Activated CD8-positive, alpha-beta T cell treated with anti-CD3 and anti-CD28 coated beads for 36 hours (primary cell): ENCODE results near the gene RAI1. TPM values are rescaled to one million over a fixed set of nuclear protein-coding genes. Genes with fewer than 3 reads are reported as not detected.

Experiments
- ATAC-seq: fragments of 200-7000 bp; cut with Tn5 transposase; one replicate; pipeline ENCODE4 v1.10.0; 2021; ENCODE audit warnings: mild to moderate bottlenecking, moderate library complexity
- CTCF ChIA-PET: fragments of 350-600 bp; sonication (Branson Sonifier 250); formaldehyde crosslinking; loops from one replicate; lab custom pipeline; 2021; ENCODE audit warnings: antibody characterized with exemption; lab: Charles Lee
- POLR2A ChIA-PET: fragments of 350-600 bp; sonication (Branson Sonifier 250); formaldehyde crosslinking; loops from one replicate; lab custom pipeline; 2021; ENCODE audit warnings: antibody characterized with exemption; lab: Charles Lee
- DNase-seq: peaks from one replicate; pipeline ENCODE4 v3.0.0-alpha.2; 2020
- H3K27ac Mint-ChIP-seq: one replicate; pipeline ENCODE4 v1.8.0; 2021; ENCODE audit warnings: mild to moderate bottlenecking, mixed read lengths
- H3K27me3 Mint-ChIP-seq: one replicate; pipeline ENCODE4 v1.8.0; 2021; ENCODE audit warnings: mixed read lengths
- H3K36me3 Mint-ChIP-seq: one replicate; pipeline ENCODE4 v1.8.0; 2021; ENCODE audit warnings: low read depth, mixed read lengths
- H3K4me1 Mint-ChIP-seq: one replicate; pipeline ENCODE4 v1.8.0; 2021; ENCODE audit warnings: low read depth, mixed read lengths
- H3K4me3 Mint-ChIP-seq: one replicate; pipeline ENCODE4 v1.8.0; 2021; ENCODE audit warnings: mild to moderate bottlenecking, moderate library complexity, mixed read lengths
- H3K9me3 Mint-ChIP-seq: one replicate; pipeline ENCODE4 v1.8.0; 2021; ENCODE audit warnings: mixed read lengths
- CTCF ChIP-seq: fragments of 200-600 bp; IDR thresholded peaks from one replicate; pipeline ENCODE4 v1.8.0; 2022; ENCODE audit warnings: antibody characterized with exemption, mild to moderate bottlenecking
- intact Hi-C: fragments of 100-400 bp; cut with micrococcal nuclease; formaldehyde crosslinking; loops from one replicate; pipeline ENCODE4 v1.10.0; 2022
- total RNA-seq, 2 experiments: library from RNA; stranded (reverse); gene quantifications; one replicate each; pipeline ENCODE4 v1.2.3, GENCODE V29; 2021

Gene RAI1
- total RNA-seq, 2 experiments from 2014 or later, result 18.1 to 20.3 TPM

- Mint-ChIP-seq H3K36me3 (no peaks in the 10 kb centered on the region), H3K9me3 (no peaks in the 10 kb centered on the region), H3K27ac (no peak overlapping the region), H3K27me3 (no peaks in the 10 kb centered on the region), H3K4me1 (peaks cover 20% of the 10 kb centered on the region), H3K4me3 (no peak overlapping the region)
- no peak for TF ChIP-seq CTCF
- ATAC-seq (no peak), DNase-seq (no peak)
- ChIA-PET POLR2A (interaction anchor here (1.7 to 3.4 kb wide), 2 partner anchors 8 to 11 kb away, joined by 6 to 13 read pairs; no protein-coding TSS in a partner anchor), CTCF (interaction anchor here (0.6 to 1.7 kb wide), 6 partner anchors 7 to 248 kb away, joined by 3 to 6 read pairs (median 4); no protein-coding TSS in a partner anchor)
- intact Hi-C loops, result no loop called here
These were observed 9.7 kb upstream of the RAI1 start for GRCh38 chr17:17671369-17672129.

GRCh38 chr17:17672453-17673368 is 8.5 kb upstream of the RAI1 start:
- TF ChIP-seq CTCF, result no peak
- Mint-ChIP-seq H3K4me3 (no peak overlapping the region), H3K27ac (no peak overlapping the region), H3K4me1 (peaks cover 27% of the 10 kb centered on the region), H3K9me3 (no peaks in the 10 kb centered on the region), H3K36me3 (no peaks in the 10 kb centered on the region), H3K27me3 (no peaks in the 10 kb centered on the region)
- no peak for DNase-seq
- CTCF ChIA-PET, result interaction anchor here (1.1 to 1.7 kb wide), 5 partner anchors 8 to 31 kb away, joined by 3 to 5 read pairs (median 4); no protein-coding TSS in a partner anchor
- intact Hi-C loops, result no loop called here
- ATAC-seq, result no peak
- POLR2A ChIA-PET, result interaction anchor here (0.6 to 3.4 kb wide), 5 partner anchors 9 to 281 kb away, joined by 3 to 13 read pairs (median 3); no protein-coding TSS in a partner anchor

- DNase-seq, result no peak
- peaks cover 27% of the 10 kb centered on the region for H3K4me1 Mint-ChIP-seq
- ChIA-PET CTCF (interaction anchor here (2.4 kb wide), 1 partner anchor 244 kb away, joined by 5 read pairs; no protein-coding TSS in a partner anchor), POLR2A (no interaction called here)
- no peak for TF ChIP-seq CTCF
- no peak overlapping the region for H3K27ac Mint-ChIP-seq
- H3K4me3 Mint-ChIP-seq, result no peak overlapping the region
- H3K9me3 Mint-ChIP-seq, result no peaks in the 10 kb centered on the region
- H3K36me3 Mint-ChIP-seq, result no peaks in the 10 kb centered on the region
- no peak for ATAC-seq
- H3K27me3 Mint-ChIP-seq, result no peaks in the 10 kb centered on the region
- intact Hi-C loops, result no loop called here
These were observed 5.8 kb upstream of the RAI1 start for GRCh38 chr17:17675416-17675815.

GRCh38 chr17:17675925-17676534 is 5.2 kb upstream of the RAI1 start:
- TF ChIP-seq CTCF, result no peak
- DNase-seq (peak; percentile 68), ATAC-seq (peak; percentile 64)
- Mint-ChIP-seq H3K9me3 (no peaks in the 10 kb centered on the region), H3K27ac (peak overlapping the region; percentile 39), H3K27me3 (no peaks in the 10 kb centered on the region), H3K4me3 (no peak overlapping the region), H3K36me3 (no peaks in the 10 kb centered on the region), H3K4me1 (peaks cover 29% of the 10 kb centered on the region)
- intact Hi-C loops, result no loop called here
- ChIA-PET POLR2A (no interaction called here), CTCF (interaction anchor here (2.4 kb wide), 1 partner anchor 243 kb away, joined by 5 read pairs; no protein-coding TSS in a partner anchor)
